Measurements from ENCODE around the gene ERC1. TPM values are rescaled to one million over a fixed set of nuclear protein-coding genes. Genes with fewer than 3 reads are reported as not detected.
"Not testable (repeated sequence)": the region's sequence is repeated elsewhere in the genome, so short reads cannot be mapped to it uniquely, and the experiment has no call there.

ERC1 gene
- total RNA-seq, 1 experiment from 2014 or later: 31.5 TPM

- Histone ChIP-seq H3K27me3 (no peaks in the 10 kb centered on the region), H3K9me3 (replicated peaks) (peaks cover 32% of the 10 kb centered on the region), H3K4me1 (no peaks in the 10 kb centered on the region), H3K27ac (no peak overlapping the region), H3K36me3 (no peaks in the 10 kb centered on the region), H3K4me3 (no peak overlapping the region)
- no peak for DNase-seq
These were observed 73.3 kb downstream of the ERC1 start for GRCh38 chr12:1064317-1064716.

- Histone ChIP-seq H3K4me1 (no peaks in the 10 kb centered on the region), H3K27ac (no peak overlapping the region), H3K36me3 (no peaks in the 10 kb centered on the region), H3K9me3 (replicated peaks) (peaks cover 25% of the 10 kb centered on the region), H3K27me3 (no peaks in the 10 kb centered on the region), H3K4me3 (no peak overlapping the region)
- DNase-seq: no peak
These were observed 74.6 kb downstream of the ERC1 start for GRCh38 chr12:1065629-1066028.

- Histone ChIP-seq H3K27me3 (no peaks in the 10 kb centered on the region), H3K36me3 (peaks cover 7% of the 10 kb centered on the region), H3K27ac (no peak overlapping the region), H3K9me3 (replicated peaks) (peaks cover 9% of the 10 kb centered on the region), H3K4me3 (no peak overlapping the region), H3K4me1 (no peaks in the 10 kb centered on the region)
- DNase-seq: no peak
These were observed 78.8 kb downstream of the ERC1 start for GRCh38 chr12:1069846-1070245.

- peaks cover 7% of the 10 kb centered on the region for H3K9me3 ChIP-seq (replicated peaks)
- no peak for DNase-seq
- H3K27me3 ChIP-seq: no peaks in the 10 kb centered on the region
- peaks cover 8% of the 10 kb centered on the region for H3K36me3 ChIP-seq
- no peak overlapping the region for H3K4me3 ChIP-seq
- no peak overlapping the region for H3K27ac ChIP-seq
- H3K4me1 ChIP-seq: no peaks in the 10 kb centered on the region
These were observed 80.2 kb downstream of the ERC1 start for GRCh38 chr12:1071182-1071581.

DNA sequence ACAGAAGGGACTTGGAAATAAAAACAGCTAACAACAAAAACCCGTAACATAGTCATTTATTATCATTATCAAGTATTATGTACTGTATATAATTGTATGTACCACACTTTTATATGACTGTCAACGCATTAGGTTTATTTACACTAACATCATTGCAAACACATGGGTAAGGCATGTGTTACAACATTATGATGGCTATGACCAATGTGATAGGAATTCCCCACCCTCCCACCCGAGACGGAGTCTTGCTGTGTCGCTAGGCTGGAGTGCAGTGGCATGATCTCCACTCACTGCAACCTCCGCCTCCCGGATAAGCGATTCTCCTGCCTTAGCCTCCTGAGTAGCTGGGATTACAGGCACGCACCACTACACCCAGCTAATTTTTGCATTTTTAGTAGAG is 82.6 kb downstream of the ERC1 start:
- H3K4me3 ChIP-seq: no peak overlapping the region
- H3K9me3 ChIP-seq (replicated peaks): peaks cover 7% of the 10 kb centered on the region
- no peaks in the 10 kb centered on the region for H3K4me1 ChIP-seq
- no peak for DNase-seq
- no peak overlapping the region for H3K27ac ChIP-seq
- H3K36me3 ChIP-seq: peaks cover 8% of the 10 kb centered on the region
- no peaks in the 10 kb centered on the region for H3K27me3 ChIP-seq

DNA sequence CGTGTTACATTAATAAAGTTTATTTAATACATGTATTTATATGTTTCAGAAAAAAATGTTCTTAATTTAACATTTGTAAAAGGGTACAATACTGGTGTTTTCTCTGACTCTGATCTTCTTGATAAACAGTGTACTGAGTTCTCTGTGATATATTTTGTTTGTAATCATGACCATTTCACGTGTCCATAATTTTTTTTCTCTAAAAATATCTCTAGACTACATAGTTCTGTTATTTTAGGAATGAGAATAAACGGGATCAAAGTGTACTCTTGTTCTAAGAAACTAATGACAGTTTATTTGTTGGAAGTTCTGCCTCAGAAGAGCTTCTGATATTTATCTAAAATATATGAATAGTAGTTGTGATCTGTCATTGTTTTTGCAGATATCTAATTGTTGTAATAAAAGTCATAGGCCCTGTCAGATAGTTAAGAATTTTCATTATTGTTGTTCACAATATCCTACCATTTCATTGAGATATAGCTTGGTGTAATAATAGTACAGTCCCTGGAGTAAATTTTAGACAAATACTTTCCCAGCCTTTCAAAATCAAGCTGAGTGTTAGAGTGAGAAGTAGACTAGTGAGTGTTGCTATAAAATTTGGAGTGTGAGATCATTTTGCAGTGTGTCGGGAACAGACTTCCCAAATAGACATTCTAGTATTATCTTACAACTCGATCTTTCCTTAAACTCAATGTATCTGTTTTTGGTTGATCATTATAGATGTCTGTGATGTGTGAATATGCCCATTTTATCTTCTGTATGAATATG is 86.2 kb downstream of the ERC1 start:
- no peaks in the 10 kb centered on the region; the same call in 1 of the 2 replicates for H3K9me3 ChIP-seq (replicated peaks)
- no peaks in the 10 kb centered on the region for H3K27me3 ChIP-seq
- DNase-seq: no peak
- no peak overlapping the region for H3K27ac ChIP-seq
- H3K36me3 ChIP-seq: peaks cover 14% of the 10 kb centered on the region
- no peak overlapping the region for H3K4me3 ChIP-seq
- no peaks in the 10 kb centered on the region for H3K4me1 ChIP-seq

GRCh38 chr12:1078002-1078401 is 87.0 kb downstream of the ERC1 start:
- H3K9me3 ChIP-seq (replicated peaks): no peaks in the 10 kb centered on the region; the same call in 1 of the 2 replicates
- no peaks in the 10 kb centered on the region for H3K4me1 ChIP-seq
- no peak overlapping the region for H3K27ac ChIP-seq
- DNase-seq: no peak
- no peaks in the 10 kb centered on the region for H3K27me3 ChIP-seq
- H3K4me3 ChIP-seq: no peak overlapping the region
- H3K36me3 ChIP-seq: peaks cover 14% of the 10 kb centered on the region

DNA sequence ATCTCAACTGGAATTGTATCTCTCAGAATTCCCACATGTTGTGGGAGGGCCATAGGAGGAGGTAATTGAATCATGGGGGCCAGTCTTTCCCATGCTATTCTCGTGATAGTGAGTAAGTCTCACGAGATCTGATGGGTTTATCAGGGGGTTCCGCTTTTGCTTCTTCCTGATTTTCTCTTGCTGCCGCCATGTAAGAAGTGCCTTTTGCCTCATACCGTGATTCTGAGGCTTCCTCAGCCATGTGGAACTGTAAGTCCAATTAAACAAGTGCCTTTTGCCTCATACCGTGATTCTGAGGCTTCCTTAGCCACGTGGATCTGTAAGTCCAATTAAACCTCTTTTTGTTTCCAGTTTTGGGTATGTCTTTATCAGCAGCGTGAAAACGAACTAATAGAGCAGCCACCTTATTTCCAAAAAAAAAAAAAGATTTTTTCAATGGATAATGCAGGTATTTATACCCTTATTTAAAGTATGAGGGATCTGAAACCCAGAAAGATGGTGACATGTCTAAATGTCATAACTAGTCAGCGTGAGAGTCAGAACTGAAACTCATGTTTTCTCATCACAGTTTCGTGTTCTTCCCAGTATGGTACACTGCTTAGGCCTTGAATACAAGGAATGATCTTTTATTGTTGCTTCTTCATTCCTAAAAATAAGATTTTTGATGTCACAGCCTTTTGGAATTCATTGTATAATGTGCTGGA is 89.6 kb downstream of the ERC1 start:
- Histone ChIP-seq H3K27me3 (no peaks in the 10 kb centered on the region), H3K4me1 (no peaks in the 10 kb centered on the region), H3K27ac (no peak overlapping the region), H3K9me3 (replicated peaks) (no peaks in the 10 kb centered on the region), H3K36me3 (peaks cover 6% of the 10 kb centered on the region; the same call in 1 of the 2 replicates), H3K4me3 (no peak overlapping the region)
- no peak for DNase-seq

DNA sequence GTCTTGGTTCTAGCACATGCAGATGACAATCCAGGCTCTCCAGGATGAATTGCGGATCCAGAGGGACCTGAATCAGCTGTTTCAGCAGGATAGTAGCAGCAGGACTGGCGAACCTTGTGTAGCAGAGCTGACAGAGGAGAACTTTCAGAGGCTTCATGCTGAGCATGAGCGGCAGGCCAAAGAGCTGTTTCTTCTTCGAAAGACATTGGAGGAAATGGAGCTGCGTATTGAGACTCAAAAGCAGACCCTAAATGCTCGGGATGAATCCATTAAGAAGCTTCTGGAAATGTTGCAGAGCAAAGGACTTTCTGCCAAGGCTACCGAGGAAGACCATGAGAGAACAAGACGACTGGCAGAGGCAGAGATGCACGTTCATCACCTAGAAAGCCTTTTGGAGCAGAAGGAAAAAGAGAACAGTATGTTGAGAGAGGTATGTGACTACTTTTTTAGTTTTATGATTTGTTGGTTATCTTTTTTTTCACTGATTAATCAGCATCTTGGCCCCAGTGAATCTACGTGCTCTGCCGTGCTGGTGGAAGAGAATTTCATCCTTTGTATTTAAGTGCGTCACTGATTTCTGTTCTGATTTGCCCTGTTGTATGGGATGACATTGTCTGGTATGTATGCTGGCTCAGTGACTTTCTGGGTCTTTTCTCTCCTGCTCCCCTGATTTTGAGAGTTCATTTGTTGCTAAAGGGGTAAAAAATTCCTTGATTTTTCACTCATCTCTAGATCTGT is 92.3 kb downstream of the ERC1 start:
- Histone ChIP-seq H3K4me1 (no peaks in the 10 kb centered on the region), H3K9me3 (replicated peaks) (no peaks in the 10 kb centered on the region), H3K36me3 (peaks cover 6% of the 10 kb centered on the region; the same call in 1 of the 2 replicates), H3K27ac (no peak overlapping the region), H3K27me3 (no peaks in the 10 kb centered on the region), H3K4me3 (no peak overlapping the region)
- DNase-seq: no peak

- Histone ChIP-seq H3K4me3 (no peak overlapping the region), H3K27ac (no peak overlapping the region), H3K9me3 (replicated peaks) (no peaks in the 10 kb centered on the region), H3K27me3 (no peaks in the 10 kb centered on the region), H3K36me3 (peaks cover 6% of the 10 kb centered on the region; the same call in 1 of the 2 replicates), H3K4me1 (no peaks in the 10 kb centered on the region)
- DNase-seq: no peak
These were observed 92.9 kb downstream of the ERC1 start for GRCh38 chr12:1083889-1084262.

DNA sequence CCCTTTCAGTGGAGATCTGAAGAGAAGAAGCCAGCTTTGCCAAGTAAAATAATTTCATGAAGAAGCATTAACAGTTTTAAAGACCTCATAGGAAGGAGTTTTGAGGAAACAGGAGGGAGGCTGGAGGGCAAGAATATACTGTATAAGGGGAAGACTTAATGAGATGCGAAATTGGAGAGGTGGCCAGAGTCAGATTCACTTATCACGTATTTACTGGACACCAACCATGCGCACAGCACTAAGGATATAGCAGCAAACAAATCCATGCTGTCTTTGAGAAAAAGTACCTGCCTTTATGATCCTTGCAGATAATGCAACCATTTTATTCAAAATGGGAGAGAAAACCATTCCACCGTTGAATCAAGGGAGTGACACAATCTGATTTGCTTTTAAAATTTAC is 100.3 kb downstream of the ERC1 start:
- H3K4me3 ChIP-seq: no peak overlapping the region
- no peaks in the 10 kb centered on the region for H3K9me3 ChIP-seq (replicated peaks)
- H3K36me3 ChIP-seq: no peaks in the 10 kb centered on the region; the same call in 1 of the 2 replicates
- DNase-seq: no peak
- H3K27ac ChIP-seq: no peak overlapping the region
- no peaks in the 10 kb centered on the region for H3K27me3 ChIP-seq
- H3K4me1 ChIP-seq: no peaks in the 10 kb centered on the region

- DNase-seq: peak; percentile 47 to 79
- Histone ChIP-seq H3K4me1 (no peaks in the 10 kb centered on the region), H3K4me3 (no peak overlapping the region), H3K36me3 (no peaks in the 10 kb centered on the region; the same call in 1 of the 2 replicates), H3K27me3 (no peaks in the 10 kb centered on the region), H3K27ac (no peak overlapping the region), H3K9me3 (replicated peaks) (no peaks in the 10 kb centered on the region)
These were observed 102.2 kb downstream of the ERC1 start for GRCh38 chr12:1093166-1093751.

DNA sequence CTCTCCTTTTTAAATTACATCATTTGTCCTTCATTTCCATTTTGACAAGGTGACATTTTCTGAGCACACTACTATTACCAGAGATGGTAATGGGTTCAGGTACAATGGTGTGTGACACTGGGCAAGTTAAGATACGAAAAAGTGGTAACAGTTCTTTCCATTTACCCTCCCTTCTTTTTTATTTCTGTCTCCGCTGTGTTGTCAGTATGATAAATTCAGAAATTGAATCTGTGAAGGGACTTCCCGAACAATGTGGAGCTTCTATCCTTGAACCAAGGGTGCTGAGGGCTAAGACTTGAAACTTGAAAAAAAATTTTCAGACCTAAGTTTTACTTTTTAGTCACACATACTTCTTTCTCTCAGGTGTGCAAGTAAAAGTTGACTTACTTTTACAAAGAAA is 103.7 kb downstream of the ERC1 start:
- Histone ChIP-seq H3K4me1 (no peaks in the 10 kb centered on the region), H3K27ac (no peak overlapping the region), H3K27me3 (no peaks in the 10 kb centered on the region), H3K4me3 (no peak overlapping the region), H3K9me3 (replicated peaks) (no peaks in the 10 kb centered on the region), H3K36me3 (no peaks in the 10 kb centered on the region; the same call in 1 of the 2 replicates)
- DNase-seq: no peak

DNA sequence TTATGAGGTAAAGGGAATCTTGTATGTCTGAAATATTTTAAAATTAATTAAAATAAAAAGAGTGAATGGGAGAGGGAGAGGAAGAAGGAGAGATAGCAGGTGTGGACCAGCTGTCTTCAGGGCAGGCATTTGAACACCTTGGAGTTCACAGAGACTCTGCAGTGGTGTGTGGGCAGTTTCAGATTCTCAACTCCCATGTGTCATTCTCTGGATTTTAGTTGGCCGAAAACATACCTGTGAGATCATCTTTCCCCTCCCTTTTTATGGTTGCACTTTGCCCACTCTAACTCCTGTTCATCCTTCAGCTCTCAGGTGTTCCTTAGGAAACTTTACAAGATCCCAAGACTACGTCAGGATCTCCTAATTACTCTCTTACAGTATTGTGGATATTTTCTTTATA is 108.1 kb downstream of the ERC1 start:
- no peaks in the 10 kb centered on the region; the same call in 1 of the 2 replicates for H3K36me3 ChIP-seq
- no peaks in the 10 kb centered on the region; the same call in 1 of the 2 replicates for H3K9me3 ChIP-seq (replicated peaks)
- no peaks in the 10 kb centered on the region for H3K27me3 ChIP-seq
- H3K4me1 ChIP-seq: peaks cover 6% of the 10 kb centered on the region; the same call in 1 of the 2 replicates
- H3K4me3 ChIP-seq: no peak overlapping the region
- no peak overlapping the region for H3K27ac ChIP-seq
- DNase-seq: no peak

DNA sequence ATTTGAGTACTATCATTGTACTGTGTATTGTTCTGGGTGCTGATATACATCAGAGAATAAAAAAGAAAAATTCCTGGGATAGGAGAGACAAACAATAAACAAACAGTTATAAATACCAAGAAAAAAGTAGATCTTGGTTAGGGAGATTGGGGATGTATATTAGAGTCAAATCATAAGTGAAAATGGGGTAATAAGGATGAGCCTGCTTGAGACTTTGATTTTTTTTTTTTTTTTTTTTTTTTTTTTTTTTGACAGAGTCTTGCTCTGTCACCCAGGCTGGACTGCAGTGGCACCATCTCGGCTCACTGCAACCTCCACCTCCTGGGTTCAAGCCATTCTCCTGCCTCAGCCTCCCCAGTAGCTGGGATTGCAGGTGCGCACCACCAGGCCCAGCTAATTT is 108.6 kb downstream of the ERC1 start:
- H3K27me3 ChIP-seq; H3K4me1 ChIP-seq; H3K4me3 ChIP-seq; H3K27ac ChIP-seq; H3K9me3 ChIP-seq (replicated peaks); H3K36me3 ChIP-seq; DNase-seq: not testable (repeated sequence)
